Hepatocyte (in vitro differentiated cells): ENCODE measurements around the gene LENG8.

ENCODE experiments used
- CTCF ChIP-seq: fragments of 200-600 bp; sonication (generic); IDR thresholded peaks from 2 replicates; pipeline ENCODE4 v1.5.1; 2016; ENCODE audit warnings: antibody characterized with exemption, mild to moderate bottlenecking; ENCODE audit not compliant: poor library complexity
- EZH2 ChIP-seq: fragments of 200-600 bp; sonication (generic); IDR thresholded peaks from 2 replicates; pipeline ENCODE4 v1.6.1; 2016; ENCODE audit warnings: antibody characterized with exemption, mild to moderate bottlenecking, borderline replicate concordance
- EZH2phosphoT487 ChIP-seq: fragments of 200-600 bp; sonication (generic); IDR thresholded peaks from one replicate; pipeline ENCODE4 v1.6.1; 2018; ENCODE audit warnings: antibody characterized with exemption, mild to moderate bottlenecking, low read depth, moderate library complexity; ENCODE audit not compliant: unreplicated experiment, severe bottlenecking

DNA sequence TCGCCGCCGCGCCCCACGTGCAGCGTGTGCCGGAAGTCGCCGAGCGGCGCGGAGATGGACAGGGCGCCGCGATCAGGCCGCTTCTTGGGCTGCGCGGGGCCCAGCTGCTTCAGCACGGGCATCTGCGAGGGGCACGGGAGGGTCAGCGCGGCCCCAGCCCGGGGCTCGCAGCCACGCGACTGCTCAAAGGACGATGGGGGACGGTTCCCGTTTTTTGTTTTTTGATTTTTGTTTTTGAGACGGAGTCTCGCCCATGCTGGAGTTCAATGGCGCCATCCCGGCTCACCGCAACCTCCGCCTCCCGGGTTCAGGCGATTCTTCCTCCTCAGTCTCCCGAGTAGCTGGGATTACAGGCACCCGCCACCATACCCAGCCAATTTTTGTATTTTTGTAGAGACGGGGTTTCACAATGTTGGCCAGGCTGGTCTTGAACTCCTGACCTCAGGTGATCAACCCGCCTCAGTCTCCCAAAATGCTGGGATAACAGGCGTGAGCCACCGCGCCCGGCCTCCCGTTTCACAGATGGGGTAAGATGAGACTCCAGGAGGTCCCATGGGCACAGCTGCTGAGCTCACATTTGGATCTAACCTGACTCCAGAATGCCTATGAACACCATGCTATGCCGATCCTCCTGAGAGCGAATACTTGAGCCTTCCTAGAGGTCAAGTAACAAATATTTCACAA is 16.6 kb downstream of the LENG8 start:
- TF ChIP-seq EZH2phosphoT487 (no peak), CTCF (no peak), EZH2 (no peak)
